MM.1S (cell line): Measurements from ENCODE around the gene ZNF33A.
"Not testable (repeated sequence)": the region's sequence is repeated elsewhere in the genome, so short reads cannot be mapped to it uniquely, and the experiment has no call there.

ENCODE experiments used
- CTCF ChIP-seq: fragments of 300-600 bp; sonication (generic); IDR thresholded peaks from 2 replicates; pipeline ENCODE4 v1.5.1; 2016; ENCODE audit warnings: antibody characterized with exemption, low read length, mixed read lengths
- EZH2 ChIP-seq: fragments of 300-600 bp; sonication (generic); optimal IDR thresholded peaks from 2 replicates; pipeline ENCODE3; 2017; ENCODE audit warnings: low read depth, mild to moderate bottlenecking, antibody characterized with exemption, low read length, mixed read lengths

DNA sequence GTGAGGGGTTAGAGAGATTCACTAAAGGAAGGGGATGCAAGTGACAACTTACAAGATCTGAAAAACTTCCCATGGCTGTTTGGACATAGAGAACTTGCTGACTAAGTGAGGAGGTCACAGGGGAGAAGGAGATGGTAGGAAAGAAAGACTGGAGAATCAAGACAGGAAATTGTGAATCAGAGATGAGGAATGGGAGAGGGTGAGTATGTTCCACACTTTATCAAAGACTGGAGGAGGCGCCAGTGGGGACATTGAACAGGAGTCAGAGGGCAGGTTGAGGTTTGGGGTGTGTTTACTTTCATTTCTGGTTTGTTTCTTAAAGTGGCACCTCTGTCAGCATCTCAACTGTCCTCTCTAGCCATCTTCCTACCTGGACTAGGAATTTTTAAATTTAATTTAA is 59.2 kb downstream of the ZNF33A start:
- TF ChIP-seq CTCF, EZH2: not testable (repeated sequence)
